ENCODE results near the gene FAAP100.
"Not testable (repeated sequence)": the region's sequence is repeated elsewhere in the genome, so short reads cannot be mapped to it uniquely, and the experiment has no call there.

FAAP100 gene, protein sequence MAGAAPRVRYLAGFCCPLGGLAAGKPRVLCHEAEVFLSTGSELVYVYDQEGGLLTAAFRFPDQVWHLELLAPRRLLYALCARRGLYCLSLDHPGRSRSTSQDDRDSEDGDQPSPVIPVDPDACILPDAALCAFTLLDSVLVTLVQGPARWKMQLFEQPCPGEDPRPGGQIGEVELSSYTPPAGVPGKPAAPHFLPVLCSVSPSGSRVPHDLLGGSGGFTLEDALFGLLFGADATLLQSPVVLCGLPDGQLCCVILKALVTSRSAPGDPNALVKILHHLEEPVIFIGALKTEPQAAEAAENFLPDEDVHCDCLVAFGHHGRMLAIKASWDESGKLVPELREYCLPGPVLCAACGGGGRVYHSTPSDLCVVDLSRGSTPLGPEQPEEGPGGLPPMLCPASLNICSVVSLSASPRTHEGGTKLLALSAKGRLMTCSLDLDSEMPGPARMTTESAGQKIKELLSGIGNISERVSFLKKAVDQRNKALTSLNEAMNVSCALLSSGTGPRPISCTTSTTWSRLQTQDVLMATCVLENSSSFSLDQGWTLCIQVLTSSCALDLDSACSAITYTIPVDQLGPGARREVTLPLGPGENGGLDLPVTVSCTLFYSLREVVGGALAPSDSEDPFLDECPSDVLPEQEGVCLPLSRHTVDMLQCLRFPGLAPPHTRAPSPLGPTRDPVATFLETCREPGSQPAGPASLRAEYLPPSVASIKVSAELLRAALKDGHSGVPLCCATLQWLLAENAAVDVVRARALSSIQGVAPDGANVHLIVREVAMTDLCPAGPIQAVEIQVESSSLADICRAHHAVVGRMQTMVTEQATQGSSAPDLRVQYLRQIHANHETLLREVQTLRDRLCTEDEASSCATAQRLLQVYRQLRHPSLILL

DNA sequence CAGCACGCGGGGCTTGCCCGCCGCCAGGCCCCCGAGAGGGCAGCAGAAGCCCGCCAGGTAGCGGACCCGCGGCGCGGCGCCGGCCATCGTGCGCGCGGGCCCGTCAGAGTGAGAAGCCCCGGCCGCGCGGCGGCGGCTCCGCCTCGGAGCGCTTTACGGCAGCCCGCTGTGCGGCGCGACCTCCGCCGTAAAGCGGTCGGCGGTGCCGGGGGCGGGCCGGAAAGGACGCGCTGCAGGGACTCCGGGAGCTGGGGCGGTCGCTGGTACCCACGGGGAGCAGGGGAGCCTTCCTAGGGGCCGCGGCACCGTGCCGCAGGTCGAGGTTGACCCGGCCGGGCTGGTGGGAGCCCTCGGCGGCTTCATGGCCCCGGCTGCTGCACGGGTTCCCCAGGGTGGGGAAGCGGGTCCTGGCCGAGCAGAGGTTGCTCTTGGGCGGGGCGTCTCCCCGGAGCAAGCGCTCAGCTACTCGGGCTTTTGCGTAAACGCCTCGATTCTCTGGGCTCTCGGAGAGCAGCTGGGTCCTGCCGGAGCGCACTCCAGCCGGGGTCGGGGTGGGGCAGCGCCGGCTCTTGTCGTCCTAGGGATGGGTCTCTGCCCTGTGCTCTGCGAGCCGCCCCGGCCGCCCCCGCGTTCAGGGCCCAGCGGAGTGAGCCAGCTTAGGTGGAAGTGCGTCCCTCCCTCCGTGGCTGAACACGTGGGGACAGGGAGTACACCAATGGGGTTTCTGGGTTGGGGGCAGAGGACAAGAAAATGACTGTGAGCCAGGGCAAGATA is at the start of gene FAAP100:
Gene FAAP100 (minus strand): TSS at position 110 of the 774 bp plus-strand sequence. CDS start 23 bp downstream, at position 87.
- DNase-seq = peak; percentile 53 to 69

DNA sequence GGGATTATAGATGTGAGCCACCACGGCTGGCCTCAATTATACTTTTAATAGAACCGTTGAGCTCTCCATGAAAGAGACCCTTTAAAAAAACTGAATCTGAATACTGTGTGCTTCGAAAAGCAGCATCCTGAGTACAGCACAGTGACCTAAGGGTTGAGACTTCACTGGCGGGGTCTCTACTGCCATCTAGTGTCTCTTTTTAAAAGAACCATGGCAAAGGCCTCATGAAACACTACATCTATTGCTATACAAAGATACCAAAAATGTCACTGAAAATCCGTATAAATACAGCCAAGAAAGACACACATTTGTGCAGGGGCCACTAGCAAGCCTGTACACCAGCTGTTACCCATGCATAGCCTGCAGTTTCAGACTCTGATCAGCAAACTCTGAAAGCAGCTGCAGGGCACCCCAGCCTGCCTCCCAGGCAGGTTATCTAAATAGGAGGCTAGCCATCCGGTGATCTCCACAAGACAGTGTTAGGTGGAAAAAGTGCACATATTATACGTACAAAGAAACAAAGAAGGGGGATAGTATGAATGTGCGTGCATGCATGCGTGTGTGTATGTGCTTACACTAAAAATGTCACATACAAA is 49.5 kb upstream of the FAAP100 start:
- peak; percentile 23 to 40 for DNase-seq

DNA sequence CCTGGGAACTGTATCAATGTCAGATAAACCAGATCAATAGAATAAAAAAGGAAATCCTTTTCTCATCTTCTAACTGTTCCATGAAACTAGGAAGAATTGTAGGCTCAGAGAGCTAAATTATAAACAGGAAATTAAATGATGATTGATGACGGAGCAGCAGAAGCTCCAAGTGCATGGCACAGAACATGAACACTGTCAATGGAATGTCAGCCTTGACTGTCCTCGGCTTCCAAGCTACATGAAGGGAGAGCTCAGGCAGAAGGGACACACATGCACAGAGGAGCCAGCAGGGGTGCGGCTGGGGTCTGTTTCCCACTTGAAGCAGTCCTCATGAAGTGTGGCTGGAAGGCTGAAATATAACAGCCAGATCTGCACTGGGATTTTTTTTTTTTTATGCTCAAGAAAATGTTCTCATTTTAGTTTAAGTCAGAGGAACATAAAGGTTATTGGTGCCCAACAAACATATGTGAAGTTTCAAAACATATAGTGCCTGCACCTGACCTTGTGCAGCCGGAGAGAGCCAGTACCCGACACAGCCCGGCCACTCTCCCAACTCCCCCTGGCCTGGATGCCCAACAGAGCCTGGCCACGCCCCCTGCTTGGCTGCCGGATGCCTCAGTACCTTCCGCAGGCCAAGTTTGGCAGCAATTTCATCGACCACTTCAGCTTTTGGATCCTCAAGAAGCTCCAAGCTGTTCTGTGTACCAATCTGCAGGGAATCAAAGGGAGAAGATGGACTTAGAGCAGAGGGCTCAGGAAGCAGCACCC is 47.8 kb upstream of the FAAP100 start:
- DNase-seq = no peak

DNA sequence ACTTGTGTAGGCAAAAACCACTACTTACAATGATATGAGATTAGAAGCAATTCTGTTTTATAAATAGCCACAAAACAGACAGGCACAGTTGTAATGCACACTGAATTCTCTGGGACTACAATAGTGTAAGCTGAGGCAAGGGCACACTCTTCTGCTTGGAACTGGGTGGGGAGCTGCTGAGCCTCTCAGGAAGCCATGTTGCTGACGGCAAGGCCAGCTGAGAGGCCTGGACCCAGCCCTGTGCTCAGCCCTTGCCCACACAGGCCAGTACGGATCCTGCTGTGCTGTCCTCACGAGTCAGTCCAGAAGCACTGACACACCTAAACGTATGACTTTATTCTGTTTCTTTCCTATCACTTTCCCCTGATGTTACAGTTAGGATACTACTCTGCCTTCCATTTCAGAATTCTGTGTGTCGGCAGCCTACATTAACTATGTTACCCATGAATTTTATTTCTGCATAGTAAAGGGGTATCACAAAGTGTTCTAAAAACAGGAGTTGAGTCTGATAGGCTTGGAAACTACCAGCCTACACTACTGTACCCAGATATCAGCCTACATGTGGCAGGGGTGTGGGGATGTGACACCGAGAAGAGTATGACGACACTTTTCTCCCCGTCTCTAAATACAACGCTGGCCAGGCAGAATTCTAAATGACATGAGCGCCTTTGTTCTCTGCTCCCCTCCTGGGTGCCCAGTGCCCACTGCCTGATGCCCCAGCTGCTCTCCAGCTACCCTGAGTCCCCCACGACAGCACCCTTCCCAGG is 41.1 kb upstream of the FAAP100 start:
- no peak for DNase-seq

DNA sequence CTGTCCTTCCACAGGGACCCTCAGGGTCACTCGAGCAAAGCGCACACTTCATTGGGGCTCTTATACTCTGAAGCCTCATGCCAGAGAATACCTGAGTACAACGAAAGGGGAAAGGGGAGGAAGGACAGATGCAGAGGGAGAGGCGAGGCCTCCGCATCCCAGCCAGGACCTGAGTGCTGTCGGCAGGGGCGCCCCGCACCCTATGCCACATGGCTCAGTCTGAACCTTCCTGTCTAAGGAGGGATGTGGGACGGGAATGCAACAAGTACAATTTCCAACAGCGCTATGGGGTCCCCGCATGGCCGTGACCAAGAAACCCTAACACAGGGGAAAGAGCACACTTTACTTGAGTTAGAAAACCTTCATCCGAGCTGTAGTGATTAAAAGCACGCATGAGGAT is 39.8 kb upstream of the FAAP100 start:
- no peak for DNase-seq

DNA sequence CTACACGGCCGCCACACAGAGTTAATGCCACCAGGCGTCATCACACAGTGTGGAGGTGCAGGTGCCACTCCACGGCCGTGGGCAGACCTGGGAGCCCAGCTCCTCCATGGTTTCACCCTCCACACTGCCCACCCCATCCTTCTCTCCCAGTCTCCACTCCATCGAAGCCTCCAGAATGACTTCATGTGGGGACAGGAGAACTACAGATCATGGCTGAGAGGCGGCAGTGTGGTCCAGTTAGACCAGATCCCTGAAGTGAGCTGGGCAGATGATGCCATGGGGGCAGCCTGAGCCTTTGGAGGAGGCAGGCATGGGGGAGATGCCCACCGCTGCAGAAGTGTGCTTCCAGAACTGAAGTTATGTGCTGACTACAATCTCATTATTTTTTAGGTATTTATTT is 38.0 kb upstream of the FAAP100 start:
- no peak for DNase-seq

GRCh38 chr17:81589612-81590011 is 37.5 kb upstream of the FAAP100 start:
- no peak for DNase-seq

- DNase-seq = no peak
Measured at GRCh38 chr17:81586096-81586495, 33.9 kb upstream of the FAAP100 start.

- not testable (repeated sequence) for DNase-seq
Measured at GRCh38 chr17:81584771-81585170, 32.6 kb upstream of the FAAP100 start.

DNA sequence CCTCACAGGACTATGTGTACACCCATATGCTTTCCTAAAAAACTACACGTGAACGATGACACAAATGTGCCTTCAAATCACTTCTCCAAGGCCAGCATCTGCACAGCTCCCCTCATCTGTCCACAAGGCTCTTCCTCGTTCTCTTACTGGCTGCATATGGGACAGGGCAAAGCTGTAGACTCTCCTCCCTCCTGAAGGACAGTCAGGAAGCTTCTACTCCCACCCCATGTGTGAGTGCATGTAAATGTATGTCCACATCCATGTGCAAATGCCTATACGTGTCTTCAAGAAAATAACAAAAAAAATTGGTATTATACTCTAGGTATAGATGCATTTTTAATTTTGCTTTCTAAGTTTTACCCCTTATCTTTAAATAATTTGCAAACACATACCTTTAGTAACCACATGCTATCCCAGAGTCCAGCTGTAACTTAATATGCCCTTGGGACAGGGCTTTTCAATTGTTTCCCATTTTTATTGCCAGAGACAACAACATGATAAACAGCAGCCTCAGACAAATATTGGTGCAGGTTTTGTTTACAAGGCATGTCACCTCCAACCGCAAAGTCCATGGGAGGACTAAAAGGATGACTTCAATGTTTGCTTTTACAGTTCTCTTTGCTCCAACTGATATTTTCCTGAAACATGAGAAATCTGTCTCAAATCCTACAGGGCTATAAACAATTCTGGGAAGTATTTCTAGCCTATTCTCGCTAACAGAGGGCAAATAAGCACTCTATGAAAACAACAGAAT is 31.6 kb upstream of the FAAP100 start:
- DNase-seq = no peak

DNA sequence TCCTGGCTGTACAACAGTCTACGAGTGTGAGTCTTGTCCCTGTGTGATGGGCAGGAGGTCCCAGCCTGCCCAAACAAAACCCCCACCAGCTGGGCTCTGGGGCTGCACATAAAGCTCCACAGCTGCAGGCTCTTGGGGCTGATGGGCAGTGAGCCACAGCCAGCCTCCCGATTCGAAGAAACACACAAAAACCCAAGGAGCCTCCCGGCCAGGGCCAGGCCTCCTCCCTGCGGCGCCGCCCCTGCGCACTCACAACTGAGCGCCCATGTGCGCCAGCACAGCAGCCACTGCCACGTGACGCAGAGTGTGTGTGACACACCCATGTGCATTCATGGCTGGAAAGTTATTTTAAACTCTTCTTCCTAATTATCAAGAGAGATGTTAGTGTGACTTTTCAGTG is 30.6 kb upstream of the FAAP100 start:
- no peak for DNase-seq

DNA sequence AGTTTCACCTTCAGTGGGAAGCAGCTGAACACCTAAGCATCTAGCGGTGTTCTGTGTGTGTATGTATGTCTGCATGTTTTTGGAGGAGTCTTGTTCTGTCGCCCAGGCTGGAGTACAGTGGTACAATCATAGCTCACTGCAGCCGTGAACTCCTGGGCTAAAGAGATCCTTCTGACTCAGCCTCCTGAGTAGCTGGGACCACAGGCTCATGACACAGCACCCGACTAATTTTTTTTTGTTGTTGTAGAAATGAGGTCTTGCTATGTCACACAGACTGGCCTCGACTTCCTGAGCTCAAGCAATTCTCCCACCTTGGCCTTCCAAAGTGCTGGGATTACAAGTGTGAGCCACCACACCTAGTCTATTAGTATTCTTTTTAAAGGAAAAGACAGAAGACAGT is 30.2 kb upstream of the FAAP100 start:
- DNase-seq = no peak

DNA sequence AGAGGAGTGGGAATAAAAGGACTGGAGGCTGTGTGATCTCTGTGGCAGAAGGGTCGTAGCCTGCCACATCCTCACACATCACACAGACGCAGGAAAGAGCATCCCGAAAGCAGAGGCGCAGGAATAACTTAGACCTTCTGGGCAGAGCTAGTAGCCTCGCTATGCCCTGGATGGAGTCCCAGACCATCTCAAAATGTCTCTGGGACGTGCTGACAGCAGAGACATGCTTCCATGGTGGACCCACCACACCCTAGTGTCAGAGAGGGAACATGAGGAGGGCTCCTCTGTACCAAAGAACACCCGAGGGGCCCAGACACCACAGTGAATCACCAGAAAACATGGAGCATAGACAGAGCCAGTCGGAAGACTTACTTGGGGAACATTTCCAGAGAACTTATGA is 29.6 kb upstream of the FAAP100 start:
- no peak for DNase-seq

DNA sequence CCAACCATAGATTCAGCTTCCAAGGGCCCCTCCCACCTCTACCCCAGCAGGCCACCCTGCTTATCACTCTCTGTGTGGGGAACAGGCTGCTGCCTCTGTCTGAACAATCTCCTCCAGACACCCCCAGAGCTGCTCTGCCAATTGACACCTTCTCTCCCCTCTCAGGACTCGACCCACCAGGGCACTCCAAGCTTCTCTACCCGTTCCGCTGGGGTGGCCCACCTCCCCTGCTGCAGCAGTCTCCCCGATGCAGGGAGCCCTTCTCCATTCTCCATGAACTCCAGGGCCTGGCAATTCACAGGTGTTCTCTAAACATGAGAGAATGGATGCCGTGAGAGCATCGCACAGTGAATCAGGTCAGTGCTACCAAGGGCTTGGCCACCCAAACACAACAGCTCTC is 28.3 kb upstream of the FAAP100 start:
- DNase-seq = no peak

- no peak for DNase-seq
Measured at GRCh38 chr17:81579821-81580321, 27.7 kb upstream of the FAAP100 start.

DNA sequence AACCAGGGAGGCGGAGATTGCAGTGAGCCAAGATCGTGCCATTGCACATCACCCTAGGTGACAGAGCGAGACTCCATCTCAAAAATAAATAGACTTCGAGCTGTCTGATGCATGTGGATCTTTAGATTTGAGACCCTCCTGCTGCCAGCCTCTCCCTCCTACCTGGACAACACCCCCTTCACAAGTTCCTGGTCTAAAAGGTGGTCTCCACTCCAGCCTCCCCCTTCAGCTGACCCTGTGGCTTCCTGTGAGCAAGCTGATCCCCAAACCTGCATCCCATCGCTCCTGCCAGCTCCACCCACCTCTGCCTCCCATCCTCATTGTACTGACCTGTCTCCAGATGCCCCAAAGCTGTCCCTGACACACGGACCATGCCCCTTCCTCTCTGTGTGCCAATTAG is 27.1 kb upstream of the FAAP100 start:
- DNase-seq = no peak

GRCh38 chr17:81578561-81579225 is 26.5 kb upstream of the FAAP100 start:
- no peak for DNase-seq

GRCh38 chr17:81578038-81578441 is 25.9 kb upstream of the FAAP100 start:
- no peak for DNase-seq

DNA sequence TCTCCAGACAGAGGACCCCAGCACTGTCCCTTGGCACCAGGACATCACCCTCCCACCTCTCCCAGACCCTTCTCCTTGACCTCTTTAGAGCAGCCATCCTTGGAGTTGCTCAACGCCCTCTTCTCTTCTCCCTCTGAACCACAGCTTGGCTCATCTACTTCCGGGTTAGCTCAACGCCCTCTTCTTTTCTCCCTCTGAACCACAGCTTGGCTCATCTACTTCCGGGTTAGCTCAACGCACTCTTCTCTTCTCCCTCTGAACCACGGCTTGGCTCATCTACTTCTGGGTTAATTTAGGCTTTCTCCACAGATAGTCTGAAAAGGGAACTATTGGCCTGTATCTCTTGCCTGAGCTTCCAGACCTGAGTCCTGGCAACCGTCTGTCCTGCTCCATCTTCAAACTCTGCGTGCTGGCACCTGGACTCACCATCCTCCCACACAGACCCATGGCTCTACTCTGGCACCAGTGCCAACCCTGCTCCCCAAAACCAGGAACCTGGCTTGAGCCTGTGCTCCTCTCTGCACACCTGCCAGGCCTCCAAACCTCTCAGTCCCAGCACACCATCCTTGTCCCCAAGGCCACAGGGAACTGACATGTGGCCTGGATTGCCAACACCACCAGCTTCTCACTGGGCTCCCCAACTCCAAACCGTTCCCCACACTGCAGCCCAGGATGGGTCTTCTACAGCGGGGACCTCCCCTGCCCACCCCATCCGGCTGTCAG is 25.3 kb upstream of the FAAP100 start:
- DNase-seq = no peak

Data from hippocampal formation (tissue), 2 donors.